Ovary (tissue), 3 donors: ENCODE data around the gene ETS1.

Source experiments
- EP300 ChIP-seq: sonication (generic); formaldehyde crosslinking; IDR thresholded peaks from one replicate; pipeline ENCODE4 v1.6.1; 2017; ENCODE audit warnings: antibody characterized with exemption
- POLR2A ChIP-seq: fragments of 450-650 bp; IDR thresholded peaks from one replicate; pipeline ENCODE4 v1.6.1; 2017; ENCODE audit warnings: antibody characterized with exemption, mild to moderate bottlenecking, moderate library complexity
- TF ChIP-seq, protein P1 (sequence below), 3 donors: fragments of 450-650 bp in 2 of 3; fragments of 200-600 bp in 1 of 3; IDR thresholded peaks; one replicate each; pipeline versions ENCODE4 v1.5.1 to v1.8.0; 2016 to 2022; ENCODE audit warnings: antibody characterized with exemption in 3 of 3, mild to moderate bottlenecking in 1 of 3
- donor health status: DM: no; HTN: no; CAD: no.

DNA sequence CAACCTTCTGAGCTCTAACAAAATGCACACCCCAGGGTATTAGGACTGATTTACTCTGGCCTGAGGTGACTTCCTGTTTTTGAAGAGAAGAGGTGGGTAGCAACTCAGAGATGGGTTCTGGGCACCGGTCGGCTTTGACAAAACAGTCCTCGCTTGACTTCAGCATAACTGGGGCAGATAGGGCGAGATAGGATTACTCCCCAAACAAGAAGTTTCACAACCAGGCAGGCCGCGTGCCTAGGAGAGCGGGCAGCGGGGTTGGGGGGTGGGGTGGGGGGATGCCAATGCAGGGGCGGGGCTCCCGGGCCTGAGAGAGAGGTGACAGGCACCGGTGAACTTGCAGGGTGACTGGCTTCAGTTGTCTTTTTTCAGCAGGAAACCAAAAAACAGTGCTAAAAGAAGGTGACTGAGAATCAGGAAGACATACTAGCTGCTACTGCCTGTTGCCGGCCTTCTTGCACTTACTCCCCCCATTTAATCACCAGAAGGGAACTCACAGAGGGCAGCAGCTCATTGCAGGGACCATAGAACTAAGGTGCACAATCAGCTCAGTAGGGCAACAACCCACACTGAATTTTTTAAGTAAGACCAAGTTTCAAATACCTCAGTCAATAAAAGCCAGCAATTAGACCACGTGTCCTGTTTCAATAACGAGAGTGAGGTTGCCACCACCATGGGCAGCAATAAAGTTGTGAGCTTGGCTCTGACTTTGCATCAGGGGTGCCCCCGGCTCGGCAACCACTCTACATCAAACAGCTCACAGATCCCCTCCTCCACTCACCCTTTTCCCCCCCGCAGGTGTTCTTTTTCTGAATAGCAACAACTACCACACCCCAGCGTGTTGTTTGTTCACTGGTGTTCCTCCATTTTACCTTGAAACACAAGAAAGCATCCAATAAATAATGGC lies 37.2 kb upstream of the ETS1 start:
- TF ChIP-seq, protein P1, sequence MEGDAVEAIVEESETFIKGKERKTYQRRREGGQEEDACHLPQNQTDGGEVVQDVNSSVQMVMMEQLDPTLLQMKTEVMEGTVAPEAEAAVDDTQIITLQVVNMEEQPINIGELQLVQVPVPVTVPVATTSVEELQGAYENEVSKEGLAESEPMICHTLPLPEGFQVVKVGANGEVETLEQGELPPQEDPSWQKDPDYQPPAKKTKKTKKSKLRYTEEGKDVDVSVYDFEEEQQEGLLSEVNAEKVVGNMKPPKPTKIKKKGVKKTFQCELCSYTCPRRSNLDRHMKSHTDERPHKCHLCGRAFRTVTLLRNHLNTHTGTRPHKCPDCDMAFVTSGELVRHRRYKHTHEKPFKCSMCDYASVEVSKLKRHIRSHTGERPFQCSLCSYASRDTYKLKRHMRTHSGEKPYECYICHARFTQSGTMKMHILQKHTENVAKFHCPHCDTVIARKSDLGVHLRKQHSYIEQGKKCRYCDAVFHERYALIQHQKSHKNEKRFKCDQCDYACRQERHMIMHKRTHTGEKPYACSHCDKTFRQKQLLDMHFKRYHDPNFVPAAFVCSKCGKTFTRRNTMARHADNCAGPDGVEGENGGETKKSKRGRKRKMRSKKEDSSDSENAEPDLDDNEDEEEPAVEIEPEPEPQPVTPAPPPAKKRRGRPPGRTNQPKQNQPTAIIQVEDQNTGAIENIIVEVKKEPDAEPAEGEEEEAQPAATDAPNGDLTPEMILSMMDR (IDR thresholded peaks at IDR 0.05), result no peak
- TF ChIP-seq POLR2A (no peak), EP300 (no peak)
